ENCODE measurements around the gene THUMPD2.
A peak's percentile ranks its signal among the peaks of the same experiment; 100 is the strongest.
"Not testable (repeated sequence)": the region's sequence is repeated elsewhere in the genome, so short reads cannot be mapped to it uniquely, and the experiment has no call there.

The THUMPD2 gene

GRCh38 chr2:39743269-39743776 is 35.7 kb downstream of the THUMPD2 start:
- no peak for DNase-seq

GRCh38 chr2:39741871-39742270 is 37.2 kb downstream of the THUMPD2 start:
- no peak for DNase-seq

GRCh38 chr2:39739386-39739785 is 39.7 kb downstream of the THUMPD2 start:
- no peak for DNase-seq

GRCh38 chr2:39738936-39739335 is 40.1 kb downstream of the THUMPD2 start:
- DNase-seq, result no peak

GRCh38 chr2:39737661-39738060 is 41.4 kb downstream of the THUMPD2 start:
- DNase-seq, result no peak

GRCh38 chr2:39736640-39737039 is 42.4 kb downstream of the THUMPD2 start:
- no peak for DNase-seq

- no peak for DNase-seq
Observed at GRCh38 chr2:39735648-39736047, 43.4 kb downstream of the THUMPD2 start.

GRCh38 chr2:39734445-39734844 is 44.6 kb downstream of the THUMPD2 start:
- DNase-seq, result no peak

GRCh38 chr2:39733070-39733674 is 45.9 kb downstream of the THUMPD2 start:
- DNase-seq, result no peak

GRCh38 chr2:39732482-39732881 is 46.6 kb downstream of the THUMPD2 start:
- peak; percentile 20 for DNase-seq

GRCh38 chr2:39731546-39731945 is 47.5 kb downstream of the THUMPD2 start:
- no peak for DNase-seq

GRCh38 chr2:39730685-39731302 is 48.3 kb downstream of the THUMPD2 start:
- peak; percentile 4 for DNase-seq

- no peak for DNase-seq
Observed at GRCh38 chr2:39730276-39730675, 48.8 kb downstream of the THUMPD2 start.

- DNase-seq, result no peak
Observed at GRCh38 chr2:39728941-39729351, 50.1 kb downstream of the THUMPD2 start.

- not testable (repeated sequence) for DNase-seq
Observed at GRCh38 chr2:39728085-39728484, 51.0 kb downstream of the THUMPD2 start.

- DNase-seq, result no peak
Observed at GRCh38 chr2:39725401-39725800, 53.7 kb downstream of the THUMPD2 start.

GRCh38 chr2:39724828-39725144 is 54.3 kb downstream of the THUMPD2 start:
- DNase-seq, result no peak

GRCh38 chr2:39723946-39724827 is 54.9 kb downstream of the THUMPD2 start:
- no peak for DNase-seq

- DNase-seq, result no peak
Observed at GRCh38 chr2:39723497-39723896, 55.6 kb downstream of the THUMPD2 start.

- no peak for DNase-seq
Observed at GRCh38 chr2:39720970-39721369, 58.1 kb downstream of the THUMPD2 start.

- DNase-seq, result no peak
Observed at GRCh38 chr2:39719317-39719716, 59.7 kb downstream of the THUMPD2 start.

- no peak for DNase-seq
Observed at GRCh38 chr2:39718483-39718882, 60.6 kb downstream of the THUMPD2 start.

- DNase-seq, result no peak
Observed at GRCh38 chr2:39717067-39717466, 62.0 kb downstream of the THUMPD2 start.

- no peak for DNase-seq
Observed at GRCh38 chr2:39715822-39716221, 63.2 kb downstream of the THUMPD2 start.

Measured in NCI-H1105 (cell line).